HCT116 (cell line): ENCODE data around the gene COPZ1. TPM values are rescaled to one million over a fixed set of nuclear protein-coding genes. Genes with fewer than 3 reads are reported as not detected.

Experiments
- ATAC-seq: fragments of 200-7000 bp; cut with Tn5 transposase; 2 replicates; pipeline ENCODE4 v1.9.1; 2020; ENCODE audit warnings: mild to moderate bottlenecking, moderate library complexity
- BruUV-seq: library from RNA; stranded (reverse); fragments of 400-500 nt; replicated peaks from 2 replicates; lab custom pipeline; 2021; lab: Mats Ljungman, UMichigan
- CTCF ChIA-PET: fragments of 300-600 bp; sonication (Branson Sonifier 250); formaldehyde crosslinking; loops from one replicate; lab custom pipeline; 2021; ENCODE audit warnings: antibody characterized with exemption; lab: Charles Lee
- POLR2A ChIA-PET: fragments of 300-600, 350-600 bp; sonication (Branson Sonifier 250); formaldehyde crosslinking; loops from one replicate; lab custom pipeline; 2021; ENCODE audit warnings: antibody characterized with exemption; lab: Charles Lee
- RAD21 ChIA-PET, 2 experiments: fragments of 300-600 bp; sonication (Branson Sonifier 250); formaldehyde crosslinking; loops; one replicate each; lab custom pipeline; 2023; ENCODE audit warnings: low total read pairs in 2 of 2; ENCODE audit not compliant: uncharacterized antibody in 2 of 2, unreplicated experiment in 2 of 2, low non-redundant PET in 1 of 2; lab: Charles Lee
- DNase-seq: peaks from one replicate; pipeline ENCODE4 v3.0.0-alpha.2; 2010; ENCODE audit warnings: low read depth, low spot score
- H2AFZ ChIP-seq: fragments of 200-600 bp; shearing (Covaris generic), sonication (generic); 2 replicates; pipeline ENCODE4 v1.6.1; 2017; ENCODE audit warnings: low read depth, mixed run types, mixed read lengths, antibody characterized with exemption, low read length; ENCODE audit not compliant: poor library complexity, severe bottlenecking
- H3K27ac ChIP-seq: 2 replicates; pipeline ENCODE4 v1.5.1; 2012; ENCODE audit warnings: low read depth, low read length
- H3K27me3 ChIP-seq: fragments of 200-600 bp; sonication (generic); 2 replicates; pipeline ENCODE4 v1.6.1; 2016; ENCODE audit warnings: mixed run types, low read length, mixed read lengths; ENCODE audit not compliant: insufficient read depth
- H3K36me3 ChIP-seq, 2 experiments: fragments of 200-500 bp in 1 of 2; fragments of 200-600 bp in 1 of 2; sonication (Bioruptor generic) in 1 of 2; sonication (generic) in 1 of 2; 2 replicates each; pipeline versions ENCODE4 v1.5.1 to v1.6.1; 2014 to 2016; ENCODE audit warnings: low read length in 2 of 2, inconsistent platforms in 1 of 2, mixed read lengths in 1 of 2, mixed run types in 1 of 2; ENCODE audit not compliant: insufficient read depth in 2 of 2, control insufficient read depth in 1 of 2
- H3K4me1 ChIP-seq, 2 experiments: fragments of 200-600 bp in 1 of 2; sonication (generic) in 1 of 2; 2 replicates each; pipeline versions ENCODE4 v1.5.1 to v1.6.1; 2012 to 2017; ENCODE audit warnings: low read length in 2 of 2, inconsistent platforms in 1 of 2, mild to moderate bottlenecking in 1 of 2, mixed read lengths in 1 of 2, mixed run types in 1 of 2, moderate library complexity in 1 of 2; ENCODE audit not compliant: insufficient read depth in 2 of 2, control insufficient read depth in 1 of 2
- H3K4me2 ChIP-seq: fragments of 200-600 bp; sonication (generic); 2 replicates; pipeline ENCODE4 v1.6.1; 2017; ENCODE audit warnings: mixed run types, low read length, mixed read lengths
- H3K4me3 ChIP-seq, 2 experiments: fragments of 200-600 bp in 1 of 2; sonication (generic) in 1 of 2; replicated peaks in 1 of 2; 2 replicates each; pipeline ENCODE4 v1.5.1; 2011 to 2016; ENCODE audit warnings: low read length in 2 of 2, control low read depth in 1 of 2, low read depth in 1 of 2, mild to moderate bottlenecking in 1 of 2, mixed read lengths in 1 of 2, mixed run types in 1 of 2
- H3K79me2 ChIP-seq: fragments of 200-600 bp; sonication (generic); 2 replicates; pipeline ENCODE4 v1.6.1; 2017; ENCODE audit warnings: mild to moderate bottlenecking, mixed run types, low read length, moderate library complexity, mixed read lengths; ENCODE audit not compliant: insufficient read depth
- H3K9ac ChIP-seq: fragments of 200-600 bp; sonication (generic); 2 replicates; pipeline ENCODE4 v1.6.1; 2016; ENCODE audit warnings: low read length, mixed read lengths
- H3K9me2 ChIP-seq: fragments of 200-600 bp; sonication (generic), shearing (Covaris generic); 2 replicates; pipeline ENCODE4 v1.6.1; 2017; ENCODE audit warnings: mixed run types, mild to moderate bottlenecking, moderate library complexity; ENCODE audit not compliant: insufficient read depth
- H3K9me3 ChIP-seq, 2 experiments: fragments of 200-500 bp in 1 of 2; fragments of 200-600 bp in 1 of 2; sonication (Bioruptor generic) in 1 of 2; sonication (generic) in 1 of 2; 2 replicates each; pipeline ENCODE4 v1.6.1; 2014 to 2017; ENCODE audit warnings: low read length in 2 of 2, mixed read lengths in 2 of 2, inconsistent platforms in 1 of 2, low read depth in 1 of 2, mild to moderate bottlenecking in 1 of 2, mixed run types in 1 of 2, moderate library complexity in 1 of 2; ENCODE audit not compliant: control insufficient read depth in 1 of 2, insufficient read depth in 1 of 2
- H4K20me1 ChIP-seq: fragments of 200-600 bp; sonication (generic), shearing (Covaris generic); 2 replicates; pipeline ENCODE4 v1.6.1; 2017; ENCODE audit warnings: mixed run types, mild to moderate bottlenecking, moderate library complexity; ENCODE audit not compliant: insufficient read depth
- CBX3 ChIP-seq: IDR thresholded peaks from 2 replicates; pipeline ENCODE4 v1.6.1; 2012; ENCODE audit warnings: low read depth
- CEBPB ChIP-seq: IDR thresholded peaks from 2 replicates; pipeline ENCODE4 v1.6.1; 2012; ENCODE audit warnings: low read depth
- EGR1 ChIP-seq: IDR thresholded peaks from 2 replicates; pipeline ENCODE4 v1.6.1; 2012; ENCODE audit warnings: low read depth
- ELF1 ChIP-seq: IDR thresholded peaks from 2 replicates; pipeline ENCODE4 v1.6.1; 2012; ENCODE audit warnings: low read depth, borderline replicate concordance
- EZH2 ChIP-seq: fragments of 200-600 bp; sonication (generic); IDR thresholded peaks from 2 replicates; pipeline ENCODE4 v1.6.1; 2017; ENCODE audit warnings: antibody characterized with exemption, mixed run types
- EZH2phosphoT487 ChIP-seq: fragments of 200-600 bp; IDR thresholded peaks from 2 replicates; pipeline ENCODE4 v1.6.1; 2018; ENCODE audit warnings: antibody characterized with exemption, borderline replicate concordance
- FOSL1 ChIP-seq: IDR thresholded peaks from 2 replicates; pipeline ENCODE4 v1.6.1; 2012; ENCODE audit warnings: low read depth
- JUND ChIP-seq: IDR thresholded peaks from 2 replicates; pipeline ENCODE4 v1.6.1; 2012
- POLR2A ChIP-seq: IDR thresholded peaks from 2 replicates; pipeline ENCODE4 v1.7.0; 2011; ENCODE audit warnings: borderline replicate concordance; ENCODE audit not compliant: insufficient read depth, insufficient read length; ENCODE audit errors: extremely low read depth
- POLR2AphosphoS5 ChIP-seq: IDR thresholded peaks from 2 replicates; pipeline ENCODE4 v1.6.1; 2011; ENCODE audit warnings: mild to moderate bottlenecking, low read depth, low read length, moderate library complexity
- RAD21 ChIP-seq: IDR thresholded peaks from 2 replicates; pipeline ENCODE4 v1.6.1; 2012; ENCODE audit warnings: low read depth, mild to moderate bottlenecking
- SIN3A ChIP-seq: IDR thresholded peaks from 2 replicates; pipeline ENCODE4 v1.6.1; 2012; ENCODE audit warnings: low read depth
- SP1 ChIP-seq: IDR thresholded peaks from 2 replicates; pipeline ENCODE4 v1.6.1; 2012; ENCODE audit warnings: low read depth
- SRF ChIP-seq: IDR thresholded peaks from 2 replicates; pipeline ENCODE4 v1.6.1; 2012; ENCODE audit warnings: low read depth
- TCF7L2 ChIP-seq: IDR thresholded peaks from 2 replicates; pipeline ENCODE4 v1.7.0; 2011; ENCODE audit warnings: borderline replicate concordance, inconsistent platforms; ENCODE audit not compliant: insufficient read depth, insufficient read length; ENCODE audit errors: extremely low read depth
- YY1 ChIP-seq: IDR thresholded peaks from 2 replicates; pipeline ENCODE4 v1.6.1; 2011; ENCODE audit warnings: low read length, low read depth, moderate library complexity, mild to moderate bottlenecking; ENCODE audit not compliant: insufficient replicate concordance; ENCODE audit errors: extremely low read depth
- ZFX ChIP-seq: fragments of 450-650 bp; IDR thresholded peaks from 2 replicates; pipeline ENCODE4 v1.6.1; 2017
- intact Hi-C: fragments of 100-400 bp; cut with micrococcal nuclease; formaldehyde crosslinking; loops from 2 replicates; pipeline ENCODE4 v1.10.0; 2022
- total RNA-seq: library from RNA; stranded (reverse); gene quantifications from one replicate; pipeline ENCODE4 v1.2.1, GENCODE V29; 2021; ENCODE audit not compliant: unreplicated experiment
- TF ChIP-seq, protein P1 (sequence below): IDR thresholded peaks from 2 replicates; pipeline ENCODE4 v1.6.1; 2012
- TF ChIP-seq, protein P2 (sequence below): IDR thresholded peaks from 2 replicates; pipeline ENCODE4 v1.6.1; 2012
- TF ChIP-seq, protein P3 (sequence below): IDR thresholded peaks from 2 replicates; pipeline ENCODE4 v1.6.1; 2011; ENCODE audit warnings: mild to moderate bottlenecking, low read length, moderate library complexity; ENCODE audit not compliant: insufficient replicate concordance; ENCODE audit errors: extremely low read depth
- TF ChIP-seq, protein P4 (sequence below): IDR thresholded peaks from 2 replicates; pipeline ENCODE4 v1.6.1; 2012; ENCODE audit warnings: low read depth

Gene COPZ1
- total RNA-seq, 1 experiment from 2014 or later: 191 TPM

DNA sequence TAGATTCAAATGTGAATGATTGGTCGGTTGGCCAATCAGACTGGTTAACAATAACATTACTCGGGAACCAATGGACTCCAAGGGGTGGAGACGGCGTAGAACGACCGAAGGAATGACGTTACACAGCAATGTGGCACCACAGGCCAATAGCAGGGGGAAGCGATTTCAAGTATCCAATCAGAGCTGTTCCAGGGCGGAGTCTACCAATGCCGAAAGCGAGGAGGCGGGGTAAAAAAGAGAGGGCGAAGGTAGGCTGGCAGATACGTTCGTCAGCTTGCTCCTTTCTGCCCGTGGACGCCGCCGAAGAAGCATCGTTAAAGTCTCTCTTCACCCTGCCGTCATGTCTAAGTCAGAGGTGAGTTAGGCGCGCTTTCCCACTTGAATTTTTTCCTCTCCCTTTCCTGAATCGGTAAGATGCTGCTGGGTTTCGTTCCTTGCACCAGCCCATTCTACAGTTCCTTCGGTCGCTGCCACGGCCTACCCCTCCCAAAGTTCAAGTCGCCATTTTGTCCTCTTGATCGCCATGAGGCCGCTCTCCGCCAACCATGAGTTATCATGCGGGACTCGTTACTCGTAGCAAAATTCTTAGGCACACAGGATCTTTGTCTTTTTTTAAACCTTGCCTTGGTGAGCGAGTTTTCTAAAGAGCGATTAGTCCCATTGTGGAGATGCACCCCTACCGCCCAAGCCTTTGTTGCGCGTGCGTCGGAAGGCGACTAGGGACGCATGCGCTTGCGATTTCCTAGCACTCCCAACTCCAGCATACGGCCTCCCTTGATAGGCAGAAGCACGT is 44.3 kb upstream of the COPZ1 start, which contains the start of gene HNRNPA1:
HNRNPA1 (plus strand) TSS at position 259 of the 793 bp plus-strand sequence; CDS start at position 341, 82 bp downstream.
- Histone ChIP-seq H3K79me2 (peaks cover 86% of the 10 kb centered on the region), H3K4me1 (peaks cover 15 to 50% of the 10 kb centered on the region in 2 experiments), H3K9me2 (no peaks in the 10 kb centered on the region), H4K20me1 (peaks cover 30% of the 10 kb centered on the region), H2AFZ (no peak within 1 kb of the TSS), H3K27ac (peak within 1 kb of the TSS; percentile 93), H3K4me3 (peak within 1 kb of the TSS; percentile 81 to 96), H3K4me2 (peak within 1 kb of the TSS; percentile 88), H3K9me3 (no peaks in the 10 kb centered on the region), H3K36me3 (peaks cover 30 to 56% of the 10 kb centered on the region in 2 experiments), H3K27me3 (no peaks in the 10 kb centered on the region), H3K9ac (peak within 1 kb of the TSS; percentile 97)
- no TSS peak for BruUV-seq
- peak; percentile 87 for ATAC-seq
- intact Hi-C loops: loop anchor here (1.0 kb wide), 1 partner anchor 45 kb away; the partner anchor contains the start of gene COPZ1
- peak; percentile 100 for DNase-seq
- RAD21 ChIA-PET: interaction anchor here (0.6 to 1.3 kb wide), 2 partner anchors 29 to 78 kb away, joined by 3 to 4 read pairs; no protein-coding TSS in a partner anchor
- POLR2A ChIA-PET: interaction anchor here (0.6 to 2.8 kb wide), 32 partner anchors 10 to 141 kb away, joined by 3 to 73 read pairs (median 5); partner anchors contain the start of genes COPZ1 and NFE2
- CTCF ChIA-PET: interaction anchor here (0.7 to 2.5 kb wide), 13 partner anchors 8 to 275 kb away, joined by 3 to 16 read pairs (median 4); partner anchors contain the start of gene COPZ1
- TF ChIP-seq POLR2AphosphoS5 (peak; percentile 99), RAD21 (no peak), YY1 (peak; percentile 87), EGR1 (no peak), ZFX (peak; percentile 87), EZH2 (no peak), FOSL1 (no peak), CBX3 (no peak), POLR2A (peak; percentile 97), SIN3A (no peak), TCF7L2 (peak; percentile 83), JUND (no peak), SRF (no peak), ELF1 (no peak), CEBPB (no peak), SP1 (no peak), EZH2phosphoT487 (no peak)
- TF ChIP-seq, protein P1, sequence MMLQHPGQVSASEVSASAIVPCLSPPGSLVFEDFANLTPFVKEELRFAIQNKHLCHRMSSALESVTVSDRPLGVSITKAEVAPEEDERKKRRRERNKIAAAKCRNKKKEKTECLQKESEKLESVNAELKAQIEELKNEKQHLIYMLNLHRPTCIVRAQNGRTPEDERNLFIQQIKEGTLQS: no peak
- TF ChIP-seq, protein P2, sequence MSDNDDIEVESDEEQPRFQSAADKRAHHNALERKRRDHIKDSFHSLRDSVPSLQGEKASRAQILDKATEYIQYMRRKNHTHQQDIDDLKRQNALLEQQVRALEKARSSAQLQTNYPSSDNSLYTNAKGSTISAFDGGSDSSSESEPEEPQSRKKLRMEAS: no peak
- TF ChIP-seq, protein P3, sequence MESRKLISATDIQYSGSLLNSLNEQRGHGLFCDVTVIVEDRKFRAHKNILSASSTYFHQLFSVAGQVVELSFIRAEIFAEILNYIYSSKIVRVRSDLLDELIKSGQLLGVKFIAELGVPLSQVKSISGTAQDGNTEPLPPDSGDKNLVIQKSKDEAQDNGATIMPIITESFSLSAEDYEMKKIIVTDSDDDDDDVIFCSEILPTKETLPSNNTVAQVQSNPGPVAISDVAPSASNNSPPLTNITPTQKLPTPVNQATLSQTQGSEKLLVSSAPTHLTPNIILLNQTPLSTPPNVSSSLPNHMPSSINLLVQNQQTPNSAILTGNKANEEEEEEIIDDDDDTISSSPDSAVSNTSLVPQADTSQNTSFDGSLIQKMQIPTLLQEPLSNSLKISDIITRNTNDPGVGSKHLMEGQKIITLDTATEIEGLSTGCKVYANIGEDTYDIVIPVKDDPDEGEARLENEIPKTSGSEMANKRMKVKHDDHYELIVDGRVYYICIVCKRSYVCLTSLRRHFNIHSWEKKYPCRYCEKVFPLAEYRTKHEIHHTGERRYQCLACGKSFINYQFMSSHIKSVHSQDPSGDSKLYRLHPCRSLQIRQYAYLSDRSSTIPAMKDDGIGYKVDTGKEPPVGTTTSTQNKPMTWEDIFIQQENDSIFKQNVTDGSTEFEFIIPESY: no peak
- TF ChIP-seq, protein P4, sequence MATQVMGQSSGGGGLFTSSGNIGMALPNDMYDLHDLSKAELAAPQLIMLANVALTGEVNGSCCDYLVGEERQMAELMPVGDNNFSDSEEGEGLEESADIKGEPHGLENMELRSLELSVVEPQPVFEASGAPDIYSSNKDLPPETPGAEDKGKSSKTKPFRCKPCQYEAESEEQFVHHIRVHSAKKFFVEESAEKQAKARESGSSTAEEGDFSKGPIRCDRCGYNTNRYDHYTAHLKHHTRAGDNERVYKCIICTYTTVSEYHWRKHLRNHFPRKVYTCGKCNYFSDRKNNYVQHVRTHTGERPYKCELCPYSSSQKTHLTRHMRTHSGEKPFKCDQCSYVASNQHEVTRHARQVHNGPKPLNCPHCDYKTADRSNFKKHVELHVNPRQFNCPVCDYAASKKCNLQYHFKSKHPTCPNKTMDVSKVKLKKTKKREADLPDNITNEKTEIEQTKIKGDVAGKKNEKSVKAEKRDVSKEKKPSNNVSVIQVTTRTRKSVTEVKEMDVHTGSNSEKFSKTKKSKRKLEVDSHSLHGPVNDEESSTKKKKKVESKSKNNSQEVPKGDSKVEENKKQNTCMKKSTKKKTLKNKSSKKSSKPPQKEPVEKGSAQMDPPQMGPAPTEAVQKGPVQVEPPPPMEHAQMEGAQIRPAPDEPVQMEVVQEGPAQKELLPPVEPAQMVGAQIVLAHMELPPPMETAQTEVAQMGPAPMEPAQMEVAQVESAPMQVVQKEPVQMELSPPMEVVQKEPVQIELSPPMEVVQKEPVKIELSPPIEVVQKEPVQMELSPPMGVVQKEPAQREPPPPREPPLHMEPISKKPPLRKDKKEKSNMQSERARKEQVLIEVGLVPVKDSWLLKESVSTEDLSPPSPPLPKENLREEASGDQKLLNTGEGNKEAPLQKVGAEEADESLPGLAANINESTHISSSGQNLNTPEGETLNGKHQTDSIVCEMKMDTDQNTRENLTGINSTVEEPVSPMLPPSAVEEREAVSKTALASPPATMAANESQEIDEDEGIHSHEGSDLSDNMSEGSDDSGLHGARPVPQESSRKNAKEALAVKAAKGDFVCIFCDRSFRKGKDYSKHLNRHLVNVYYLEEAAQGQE: no peak
